HG03196 (cell line): Measurements from ENCODE around the gene ZCCHC7.

Experiments used
- ATAC-seq: cut with Tn5 transposase; IDR thresholded peaks from one replicate; pipeline ENCODE4 v1.9.1; 2021; ENCODE audit not compliant: unreplicated experiment

Gene ZCCHC7

DNA sequence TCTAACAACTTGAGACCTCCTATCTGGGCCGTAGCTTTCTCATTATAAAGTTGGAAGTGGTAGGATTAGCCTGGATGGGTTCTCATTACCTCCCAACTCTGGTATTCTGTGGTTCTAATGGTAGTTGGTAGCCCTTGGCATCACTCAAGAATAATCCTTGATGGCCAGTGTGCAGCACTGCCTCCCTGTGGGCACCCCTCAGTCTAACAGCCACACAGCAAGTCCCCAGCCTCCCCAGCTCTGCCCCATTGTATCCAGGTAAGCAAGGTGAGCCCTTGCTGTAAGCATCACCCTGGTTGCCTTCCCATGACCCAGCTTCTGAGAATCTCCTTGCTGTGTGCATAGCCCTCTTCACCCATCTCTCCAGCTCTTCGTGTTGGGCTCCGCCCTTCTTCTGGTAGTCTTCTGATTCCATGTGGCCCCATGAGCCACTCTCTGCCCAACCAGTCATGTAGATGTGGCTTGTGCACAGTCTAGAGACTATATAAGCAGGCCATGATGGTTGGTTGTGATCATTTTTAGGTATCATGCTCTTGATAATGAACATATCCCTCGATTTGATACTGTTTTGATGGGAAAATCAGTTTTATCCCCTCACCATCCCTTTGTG is 244.5 kb downstream of the ZCCHC7 start:
- no peak for ATAC-seq

DNA sequence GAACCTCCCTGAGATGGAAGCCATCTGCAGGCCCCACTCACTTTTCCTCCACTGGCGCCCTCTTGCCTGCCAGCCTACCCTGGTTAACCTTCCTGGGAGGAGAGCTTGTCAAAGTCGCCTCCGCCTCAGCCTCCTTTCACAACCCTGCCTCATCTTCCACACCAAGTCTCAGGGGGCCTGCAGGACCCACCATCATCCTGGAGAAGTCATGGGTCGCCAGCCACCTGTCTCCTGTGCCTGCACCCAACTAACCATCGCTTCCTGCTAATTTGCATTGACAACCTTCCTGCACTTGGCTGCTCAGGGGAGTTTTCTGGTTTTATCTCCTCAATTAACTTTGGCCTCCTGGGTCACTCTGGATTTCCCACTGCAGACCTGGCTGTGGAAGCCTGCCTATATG is 249.3 kb downstream of the ZCCHC7 start:
- peak; percentile 22 for ATAC-seq

DNA sequence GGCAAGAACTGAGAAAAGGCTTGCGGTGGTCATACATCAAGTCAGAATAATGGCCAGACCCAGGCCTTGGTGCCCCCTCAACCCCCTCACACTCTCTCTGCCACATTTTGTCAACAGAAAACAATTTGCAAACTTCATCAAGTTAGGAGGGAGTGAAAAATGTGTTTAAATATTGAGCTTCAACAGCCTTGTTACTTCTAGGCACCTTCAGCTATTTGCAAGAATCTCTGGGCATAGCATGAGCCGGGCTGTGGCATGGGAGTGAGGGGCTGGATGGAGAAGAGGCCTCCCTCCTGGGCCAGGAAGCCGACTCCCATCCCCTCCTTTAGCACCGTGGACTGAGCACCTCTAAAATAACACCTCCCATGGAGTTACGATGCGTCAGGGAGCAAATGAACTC is 249.9 kb downstream of the ZCCHC7 start:
- no peak for ATAC-seq

- ATAC-seq: peak; percentile 52
Measured at GRCh38 chr9:37370968-37371563, 250.7 kb downstream of the ZCCHC7 start.

DNA sequence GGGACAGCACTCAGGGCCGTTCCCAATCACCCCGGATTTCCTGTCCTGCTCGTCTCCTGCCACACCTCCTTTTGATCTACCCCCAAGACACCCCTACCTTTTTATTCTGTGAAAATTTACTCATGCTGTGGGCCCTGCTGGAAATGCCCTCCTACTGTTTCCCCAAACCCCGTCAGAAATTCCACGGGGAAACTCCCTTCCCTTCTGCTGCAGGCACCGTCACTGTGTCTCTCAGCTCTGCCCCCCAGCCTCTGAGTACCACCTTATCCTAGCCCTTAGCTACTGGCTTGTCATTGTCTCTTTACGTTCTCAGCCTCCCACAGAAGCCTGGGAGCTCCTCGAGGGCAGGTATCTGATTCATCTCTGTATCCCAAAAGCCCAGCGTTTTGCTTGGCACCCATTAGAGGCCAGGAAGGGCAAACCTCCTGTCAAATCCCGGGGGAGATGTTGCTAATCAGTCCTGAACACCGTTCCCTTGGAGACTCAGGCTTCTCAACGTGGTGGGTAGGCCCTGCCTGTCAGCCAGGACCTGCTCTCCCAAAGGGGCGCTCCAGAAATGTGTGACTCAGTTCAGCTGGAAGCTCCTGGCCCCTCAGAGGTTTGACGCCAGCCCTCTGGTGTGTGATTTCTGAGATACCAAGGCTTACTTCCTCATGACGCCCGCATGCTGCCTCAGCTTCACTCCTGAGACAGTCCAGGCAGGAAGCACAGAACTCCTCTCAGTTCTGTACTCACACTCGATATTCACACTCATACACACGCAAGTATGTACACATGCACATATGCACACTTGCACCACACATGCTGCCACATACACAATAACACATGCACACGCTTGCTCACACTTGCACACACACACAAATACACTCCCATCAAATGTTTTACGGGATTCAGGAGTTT is 251.4 kb downstream of the ZCCHC7 start:
- ATAC-seq: peak; percentile 18

DNA sequence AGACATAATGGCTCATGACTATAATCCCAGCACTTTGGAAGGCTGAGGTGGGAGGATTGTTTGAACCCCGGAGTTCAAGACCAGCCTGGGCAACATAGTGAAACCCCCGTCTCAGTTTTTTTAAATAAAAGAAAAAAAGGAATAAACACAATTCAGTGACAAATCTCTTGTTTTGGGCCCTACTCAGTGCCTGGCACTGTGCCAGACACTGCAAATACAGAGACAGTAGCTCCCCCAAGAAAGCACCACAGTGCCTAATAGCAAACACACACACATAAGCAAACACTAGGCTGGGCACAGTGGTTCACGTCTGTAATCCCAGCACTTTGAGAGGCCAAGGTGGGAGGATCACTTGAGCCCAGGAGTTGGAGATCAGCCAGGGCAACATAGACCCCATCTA is 252.5 kb downstream of the ZCCHC7 start:
- no peak for ATAC-seq

DNA sequence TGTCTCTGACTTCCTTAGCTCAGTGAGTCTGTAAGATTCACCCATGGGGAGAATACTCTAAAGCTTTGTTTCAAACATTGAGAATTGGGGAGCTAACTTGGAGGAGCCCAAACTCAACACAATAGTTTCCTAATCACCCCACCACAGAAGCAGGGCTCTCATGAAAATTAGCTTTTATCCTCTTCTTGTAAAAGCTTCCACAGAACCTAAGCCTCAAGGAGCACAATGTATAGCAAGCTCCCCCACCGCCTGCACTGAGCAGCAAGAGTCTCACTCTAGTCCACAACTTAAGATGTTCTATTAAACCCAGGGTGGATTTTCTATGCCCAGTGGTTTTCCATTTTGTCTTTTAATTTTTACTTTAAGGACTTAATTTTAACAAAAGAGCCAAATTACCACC is 253.2 kb downstream of the ZCCHC7 start:
- no peak for ATAC-seq

GRCh38 chr9:37374892-37375291 is 254.5 kb downstream of the ZCCHC7 start:
- ATAC-seq: no peak

DNA sequence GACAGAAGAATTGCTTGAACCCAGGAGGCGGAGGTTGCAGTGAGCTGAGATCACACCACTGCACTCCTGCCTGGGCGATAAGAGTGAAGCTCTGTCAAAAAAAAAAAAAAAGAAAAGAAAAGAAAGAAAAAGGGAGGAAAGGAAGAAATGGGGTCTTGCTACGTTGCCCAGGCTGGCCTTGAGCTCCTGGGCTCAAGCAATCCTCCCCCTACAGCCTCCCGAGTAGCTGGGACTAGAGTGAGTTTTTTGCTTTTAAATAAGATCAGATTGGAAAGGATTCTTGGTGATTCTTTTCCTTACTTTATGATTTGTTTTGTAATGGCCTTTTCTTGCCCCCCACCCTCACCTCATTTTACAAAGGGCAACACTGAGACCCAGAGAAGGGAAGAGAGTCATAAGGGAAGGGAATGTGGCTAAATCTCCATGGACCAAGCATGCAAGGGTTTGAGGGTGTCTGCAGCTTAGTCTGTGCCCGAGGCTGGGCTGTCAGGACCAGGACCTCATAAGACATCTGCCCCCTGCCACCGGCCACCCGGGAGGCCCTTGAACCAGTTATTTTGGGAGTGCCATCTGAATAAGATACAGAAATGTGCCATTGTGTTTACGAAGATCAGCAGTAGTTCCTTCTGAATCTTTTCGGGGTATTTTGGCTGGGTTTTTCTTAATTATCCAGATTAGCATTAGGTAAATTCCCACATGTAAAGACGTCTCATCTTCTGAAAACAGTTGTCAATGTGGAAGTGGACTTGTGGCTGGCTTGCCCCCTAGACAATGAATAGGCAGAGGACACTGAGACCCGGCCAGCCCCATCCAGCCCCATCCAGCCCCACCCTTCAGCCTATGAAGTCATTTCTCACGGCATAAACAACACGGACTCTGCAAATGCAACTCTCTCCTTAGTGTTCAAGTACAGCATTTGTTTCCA is 257.6 kb downstream of the ZCCHC7 start:
- no peak for ATAC-seq

DNA sequence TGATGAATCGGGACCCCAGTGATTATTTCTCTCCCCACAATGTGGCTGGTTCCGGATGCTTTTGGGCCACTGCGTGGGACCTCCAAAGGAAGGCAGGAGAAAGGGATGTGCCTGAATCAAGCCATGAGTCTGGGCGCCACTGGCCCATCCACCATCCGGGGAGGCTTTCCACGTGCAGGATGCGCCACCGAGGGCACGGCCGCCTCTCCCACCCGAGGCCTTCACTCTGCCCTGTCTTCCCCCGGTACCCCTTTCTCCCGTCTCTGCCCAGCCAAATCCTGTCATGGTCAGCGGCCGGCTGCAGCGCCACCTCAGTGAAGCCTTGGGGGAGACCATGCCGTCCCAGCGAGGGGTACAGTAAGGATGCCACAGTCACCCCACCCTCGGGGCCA is 258.2 kb downstream of the ZCCHC7 start:
- no peak for ATAC-seq

DNA sequence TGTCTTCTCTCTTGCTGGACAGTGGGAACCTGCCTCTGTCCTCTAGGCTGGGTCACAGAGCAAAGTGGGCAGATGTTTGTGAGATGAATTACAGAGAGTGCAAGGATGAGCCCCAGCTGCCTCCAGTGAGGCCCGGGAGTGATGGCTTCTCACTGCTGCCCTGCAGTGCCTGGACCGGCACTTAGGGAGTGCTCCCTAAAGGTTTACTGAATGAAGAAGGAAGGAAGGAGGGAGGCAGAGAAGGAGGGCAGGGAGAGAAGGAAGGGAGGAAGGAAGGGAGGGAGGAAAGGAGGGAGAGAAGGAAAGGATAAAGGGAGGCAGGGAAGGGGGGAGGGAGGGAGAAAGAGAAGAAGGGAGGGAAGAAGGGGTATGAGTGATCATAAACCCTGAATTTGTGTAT is 259.5 kb downstream of the ZCCHC7 start:
- ATAC-seq: no peak

DNA sequence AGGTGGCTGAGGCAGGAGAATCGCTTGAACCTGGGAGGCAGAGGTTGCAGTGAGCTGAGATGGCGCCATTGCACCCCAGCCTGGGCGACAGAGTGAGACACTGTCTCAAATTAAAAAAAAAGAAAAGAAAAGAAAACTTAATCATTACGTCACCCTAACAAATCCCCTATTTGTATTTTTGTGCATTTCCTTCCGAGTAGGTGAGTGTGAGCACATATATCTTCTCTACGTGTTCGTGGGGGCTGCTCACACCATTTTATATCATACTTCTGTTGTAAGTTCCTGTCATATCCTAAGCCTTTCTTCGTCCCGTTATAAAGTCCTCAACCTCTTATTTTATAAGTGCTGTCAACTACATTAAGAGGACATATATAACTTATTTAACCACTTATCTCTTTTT is 260.2 kb downstream of the ZCCHC7 start:
- no peak for ATAC-seq

- ATAC-seq: no peak
Measured at GRCh38 chr9:37381094-37381741, 260.8 kb downstream of the ZCCHC7 start.

GRCh38 chr9:37382161-37382981 is 262.0 kb downstream of the ZCCHC7 start:
- no peak for ATAC-seq

- no peak for ATAC-seq
Measured at GRCh38 chr9:37382982-37383357, 262.6 kb downstream of the ZCCHC7 start.

DNA sequence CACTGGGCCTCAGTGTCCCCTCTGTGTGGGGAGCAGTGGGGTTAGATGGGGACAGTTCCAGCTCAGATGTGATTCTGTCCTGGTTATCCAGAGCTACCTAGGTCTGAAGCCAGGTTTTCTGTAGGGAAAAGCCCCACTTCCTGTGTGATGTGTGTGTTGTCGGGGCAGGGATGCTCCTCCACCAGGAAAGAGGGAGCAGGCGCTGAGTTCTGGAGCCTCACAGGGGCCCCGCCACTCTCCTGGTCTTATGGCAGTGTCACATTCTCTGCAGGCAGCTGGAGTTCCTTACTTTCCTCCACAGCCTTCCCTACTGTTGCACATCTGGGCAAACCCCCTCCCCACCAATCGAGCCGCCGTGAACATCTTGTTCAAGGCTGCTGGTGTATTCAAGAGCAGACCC is 263.0 kb downstream of the ZCCHC7 start:
- ATAC-seq: no peak

DNA sequence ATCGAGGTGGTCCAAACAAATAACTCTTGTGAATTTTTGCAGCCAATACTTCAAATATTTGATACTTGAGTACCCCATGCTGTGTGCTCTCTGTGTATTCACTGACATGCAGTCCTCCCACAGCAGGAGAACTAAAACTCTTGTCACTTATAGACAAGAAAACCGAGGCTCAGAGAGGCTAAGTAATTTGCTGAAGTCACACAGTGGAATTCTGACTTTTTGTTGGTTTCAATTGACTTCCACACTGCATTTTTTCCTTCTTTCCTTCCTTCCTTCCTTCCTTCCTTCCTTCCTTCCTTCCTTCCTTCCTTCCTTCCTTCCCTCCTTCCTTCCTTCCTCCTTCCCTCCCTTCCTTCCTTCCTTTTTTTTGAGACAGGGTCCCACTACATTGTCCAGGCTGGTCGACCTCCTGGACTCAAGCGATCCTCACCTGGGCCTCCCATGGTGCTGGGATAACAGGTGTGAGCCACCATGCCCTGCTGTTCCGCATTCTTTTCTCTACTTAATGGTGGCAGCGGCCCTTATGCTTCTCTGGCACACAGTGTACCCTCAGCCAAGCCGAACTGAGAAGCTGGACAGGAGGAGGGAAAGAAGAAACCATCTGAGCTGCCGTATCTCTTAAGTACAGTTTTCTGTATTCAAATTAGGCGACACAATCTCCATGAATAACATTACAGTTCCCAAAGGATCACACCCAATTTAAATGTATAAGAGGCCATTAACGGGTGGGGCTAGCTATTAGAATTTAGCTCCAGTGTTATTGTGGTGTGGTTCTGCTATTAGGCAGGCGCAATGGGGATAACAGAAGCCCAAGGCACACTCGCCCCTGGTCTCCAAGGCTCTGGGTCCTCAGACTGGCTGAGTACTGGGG is 263.7 kb downstream of the ZCCHC7 start:
- ATAC-seq: no peak

DNA sequence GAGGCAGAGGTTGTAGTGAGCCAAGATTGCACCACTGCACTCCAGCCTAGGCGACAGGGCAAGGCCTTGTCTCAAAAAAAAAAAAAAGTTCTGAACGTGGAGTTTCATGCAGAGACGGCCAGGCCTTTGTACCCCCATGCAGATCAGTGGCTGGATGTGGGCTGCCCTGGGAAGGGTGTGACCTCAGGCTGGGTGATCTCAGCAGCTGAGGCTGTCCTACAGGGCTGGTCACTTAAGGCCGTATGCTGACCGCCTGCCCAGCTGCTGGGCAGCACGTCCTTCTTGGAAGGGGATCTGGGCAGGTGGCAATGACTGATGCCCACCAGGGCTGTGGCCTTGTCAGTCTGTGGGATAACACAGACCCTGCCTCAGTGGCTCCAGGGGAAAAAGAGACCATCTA is 264.9 kb downstream of the ZCCHC7 start:
- ATAC-seq: no peak

- ATAC-seq: no peak
Measured at GRCh38 chr9:37386988-37387387, 266.6 kb downstream of the ZCCHC7 start.
